GM06990 (cell line): Measurements from ENCODE around the gene HSPB1.
"Not testable (repeated sequence)": the region's sequence is repeated elsewhere in the genome, so short reads cannot be mapped to it uniquely, and the experiment has no call there.

ENCODE experiments used
- DNase-seq: peaks from one replicate; pipeline ENCODE4 v3.0.0-alpha.2; 2011; ENCODE audit not compliant: insufficient read length; ENCODE audit errors: extremely low read depth
- H3K27me3 ChIP-seq: replicated peaks from 2 replicates; pipeline ENCODE4 v1.6.0; 2011; ENCODE audit warnings: low read length; ENCODE audit not compliant: control insufficient read depth, insufficient read depth
- H3K36me3 ChIP-seq: 2 replicates; pipeline ENCODE4 v1.5.1; 2011; ENCODE audit warnings: low read length; ENCODE audit not compliant: control insufficient read depth, insufficient read depth
- H3K4me3 ChIP-seq: replicated peaks from 2 replicates; pipeline ENCODE4 v1.5.1; 2011; ENCODE audit warnings: low read depth, mild to moderate bottlenecking, control low read depth, low read length
- CTCF ChIP-seq: IDR thresholded peaks from 2 replicates; pipeline ENCODE4 v1.5.1; 2011; ENCODE audit warnings: low read length, control low read depth, mild to moderate bottlenecking, inconsistent platforms; ENCODE audit not compliant: insufficient read depth, poor library complexity, severe bottlenecking

Gene HSPB1

GRCh38 chr7:76333511-76334101 is 31.1 kb downstream of the HSPB1 start:
- Histone ChIP-seq H3K36me3 (peaks cover 16% of the 10 kb centered on the region), H3K27me3 (no peaks in the 10 kb centered on the region), H3K4me3 (no peak overlapping the region)
- no peak for TF ChIP-seq CTCF
- DNase-seq = no peak

DNA sequence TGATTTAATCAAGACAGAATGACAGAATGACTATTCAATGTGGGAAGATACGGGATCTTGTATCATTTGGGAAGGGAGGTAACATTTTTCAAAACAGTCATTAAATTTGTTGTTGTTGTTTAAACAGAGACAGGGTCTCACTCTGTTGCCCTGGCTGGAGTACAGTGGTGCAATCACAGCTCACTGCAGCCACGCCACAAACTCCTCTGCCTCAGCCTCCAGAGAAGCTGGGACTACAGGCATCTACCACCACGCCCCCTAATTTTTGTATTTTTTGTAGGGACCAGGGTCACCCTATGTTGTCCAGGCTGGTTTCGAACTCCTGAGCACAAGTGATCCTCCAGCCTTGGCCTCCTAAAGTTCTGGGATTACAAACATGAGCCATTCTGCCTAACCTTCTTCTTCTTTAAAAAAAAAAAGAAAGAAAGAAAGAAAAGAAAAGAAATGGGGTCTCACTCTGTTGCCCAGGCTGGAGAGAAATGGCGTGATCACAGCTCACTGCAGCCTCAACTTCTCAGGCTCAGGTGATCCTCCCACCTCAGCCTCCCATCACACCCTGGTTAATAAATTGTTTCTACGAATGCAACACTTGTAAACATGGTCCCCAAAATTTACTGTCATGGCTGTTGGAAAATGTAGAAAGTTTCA is 32.0 kb downstream of the HSPB1 start:
- no peak for TF ChIP-seq CTCF
- no peaks in the 10 kb centered on the region for H3K27me3 ChIP-seq
- H3K36me3 ChIP-seq = peaks cover 10% of the 10 kb centered on the region
- DNase-seq = no peak
- H3K4me3 ChIP-seq = no peak overlapping the region

- H3K27me3 ChIP-seq, DNase-seq, H3K4me3 ChIP-seq, H3K36me3 ChIP-seq: not testable (repeated sequence)
Observed at GRCh38 chr7:76335417-76335816, 32.9 kb downstream of the HSPB1 start.

- no peak for DNase-seq
- H3K36me3 ChIP-seq = peaks cover 2% of the 10 kb centered on the region
- no peaks in the 10 kb centered on the region for H3K27me3 ChIP-seq
- TF ChIP-seq CTCF = no peak
- H3K4me3 ChIP-seq = no peak overlapping the region
Observed at GRCh38 chr7:76336094-76336493, 33.6 kb downstream of the HSPB1 start.

- DNase-seq = no peak
- Histone ChIP-seq H3K27me3 (no peaks in the 10 kb centered on the region), H3K4me3 (no peak overlapping the region), H3K36me3 (peaks cover 2% of the 10 kb centered on the region)
- TF ChIP-seq CTCF = no peak
Observed at GRCh38 chr7:76337147-76337546, 34.7 kb downstream of the HSPB1 start.

GRCh38 chr7:76338298-76339084 is 36.0 kb downstream of the HSPB1 start:
- Histone ChIP-seq H3K4me3 (no peak overlapping the region), H3K27me3 (no peaks in the 10 kb centered on the region), H3K36me3 (peaks cover 6% of the 10 kb centered on the region)
- no peak for TF ChIP-seq CTCF
- DNase-seq = no peak
